COLO829 (cell line): ENCODE data around the gene FXYD6.
"Not testable (repeated sequence)": the region's sequence is repeated elsewhere in the genome, so short reads cannot be mapped to it uniquely, and the experiment has no call there.

ENCODE experiments used
- DNase-seq: peaks from one replicate; pipeline ENCODE4 v3.0.0; 2012; ENCODE audit warnings: low spot score

The FXYD6 gene

DNA sequence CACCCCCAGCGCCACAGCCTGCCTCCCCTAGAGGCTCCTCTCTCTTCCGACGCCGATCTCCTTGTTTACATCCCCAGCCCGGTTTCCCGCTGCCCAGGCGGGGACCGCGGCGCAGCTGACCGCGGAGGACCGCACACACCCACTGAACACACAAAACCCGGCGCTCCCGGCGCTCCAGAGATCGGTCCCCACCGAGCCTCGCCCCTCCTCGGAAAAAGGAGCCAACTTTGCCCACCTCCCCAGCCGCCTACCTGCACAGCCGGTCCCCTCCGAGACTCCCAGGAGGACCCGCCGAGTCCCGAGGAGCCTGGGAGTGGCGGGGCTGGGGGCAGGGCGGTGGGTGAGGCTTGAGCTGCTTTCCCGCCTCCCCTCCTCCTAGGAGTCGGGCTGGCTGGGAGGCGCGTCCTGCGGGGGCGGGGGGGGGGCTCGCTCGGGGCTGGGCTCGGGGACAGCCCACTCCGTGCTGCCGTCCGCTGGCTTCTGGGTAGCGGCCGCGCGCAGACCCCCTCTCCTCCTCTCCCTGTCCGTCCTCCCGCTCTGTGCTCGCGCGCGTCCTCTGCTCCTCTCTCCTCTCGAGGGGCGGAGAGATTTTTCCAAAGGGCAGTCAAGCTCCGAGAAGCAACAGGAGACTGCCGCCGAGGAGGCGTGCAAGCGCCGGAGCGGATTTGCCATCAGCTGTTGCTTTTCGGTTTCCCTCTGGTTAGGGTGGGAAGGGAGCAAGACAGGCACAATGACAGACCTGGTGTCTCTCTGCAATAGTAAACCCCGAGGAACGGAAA is at the start of gene FXYD6:
Gene FXYD6 (minus strand): TSS at position 318 of the 779 bp plus-strand sequence. CDS start 33,882 bp downstream, outside the sequence.
- peak; percentile 9 for DNase-seq

DNA sequence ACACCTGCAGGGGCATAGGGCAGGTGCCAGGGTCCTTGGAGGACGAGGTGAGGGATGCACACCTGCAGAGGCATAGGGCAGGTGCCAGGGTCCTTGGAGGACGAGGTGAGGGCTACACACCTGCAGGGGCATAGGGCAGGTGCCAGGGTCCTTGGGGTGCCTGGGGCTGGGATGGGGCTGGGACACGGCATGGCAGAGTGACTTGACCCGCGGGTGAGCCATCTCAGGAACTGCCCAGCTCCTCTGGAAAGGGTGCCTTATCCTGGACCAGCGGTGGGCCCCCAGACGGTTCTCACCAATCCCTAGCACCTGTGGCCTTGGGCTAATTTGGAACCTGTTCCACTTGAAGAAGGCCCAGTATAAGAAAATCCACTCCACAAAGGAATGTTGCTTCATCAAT is 49.7 kb upstream of the FXYD6 start:
- not testable (repeated sequence) for DNase-seq

DNA sequence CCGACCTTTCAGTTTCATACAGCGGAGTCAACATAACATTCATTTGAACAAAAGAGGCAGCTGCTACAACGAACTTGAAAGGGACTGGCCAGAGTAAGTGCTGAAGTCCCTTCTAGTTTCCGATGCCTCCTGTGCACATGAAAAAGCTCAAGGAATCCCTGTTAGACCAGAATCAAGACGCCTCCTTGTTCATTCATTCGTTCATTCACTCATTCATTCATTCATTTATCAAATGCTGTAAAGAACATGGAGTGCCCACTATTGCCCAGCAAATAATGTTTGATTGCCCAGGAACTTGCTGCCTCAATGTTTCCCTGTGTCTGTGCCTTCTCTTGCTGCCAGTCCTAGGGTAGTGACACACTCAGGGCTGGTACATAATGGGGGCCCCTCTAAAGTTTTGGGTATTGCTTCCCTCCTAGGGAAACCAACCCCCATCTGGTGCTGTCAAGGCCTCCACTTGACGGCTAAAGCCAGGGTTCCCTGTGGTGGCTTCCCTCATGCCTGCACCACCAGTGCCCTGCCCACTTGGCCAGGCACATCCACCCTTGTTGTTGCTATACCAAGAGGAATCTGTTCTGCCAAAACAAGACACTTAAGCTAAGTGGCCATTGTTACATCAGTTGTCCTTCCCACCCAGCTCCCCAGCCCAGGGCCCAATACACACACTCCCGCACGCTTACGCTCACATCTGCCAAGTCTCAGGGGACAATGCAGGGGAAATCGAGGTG is 48.9 kb upstream of the FXYD6 start:
- no peak for DNase-seq

GRCh38 chr11:117924631-117925170 is 48.2 kb upstream of the FXYD6 start:
- no peak for DNase-seq

DNA sequence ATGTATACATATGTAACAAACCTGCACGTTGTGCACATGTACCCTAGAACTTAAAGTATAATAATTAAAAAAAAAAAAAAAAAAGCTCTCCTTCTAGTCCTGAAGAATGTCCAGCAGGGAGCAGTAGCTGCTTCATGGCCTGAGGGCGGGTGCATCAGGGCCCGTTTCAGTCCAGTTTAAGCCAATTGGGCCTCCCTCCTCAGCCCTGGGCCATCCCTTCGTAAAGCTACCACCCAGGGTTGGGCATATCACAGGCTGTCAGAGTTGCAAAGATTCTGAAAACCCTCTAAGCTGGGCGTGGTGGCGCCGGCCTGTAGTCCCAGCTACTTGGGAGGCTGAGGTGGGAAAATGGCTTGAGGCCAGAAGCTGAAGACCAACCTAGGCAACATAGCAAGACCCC is 47.3 kb upstream of the FXYD6 start:
- DNase-seq = no peak

DNA sequence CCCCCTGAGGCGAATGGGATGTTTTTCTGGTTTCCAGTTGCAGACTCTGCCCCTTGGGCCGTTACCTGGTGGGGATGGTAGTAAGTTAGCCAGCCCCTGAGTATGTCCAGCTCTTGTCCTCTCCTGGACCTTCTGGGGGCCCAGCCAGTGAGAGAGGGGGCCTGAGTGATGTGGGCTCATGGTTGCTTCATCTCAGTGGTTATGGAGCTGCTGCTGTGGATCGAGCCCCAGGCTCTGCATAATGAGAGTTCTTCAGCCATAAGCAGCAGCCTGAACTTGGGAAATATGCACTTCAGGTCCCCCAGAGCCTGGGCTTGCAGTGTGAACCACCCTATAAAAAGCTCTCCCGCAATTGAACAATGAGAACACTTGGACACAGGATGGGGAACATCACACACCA is 46.8 kb upstream of the FXYD6 start:
- no peak for DNase-seq

GRCh38 chr11:117921893-117922292 is 45.4 kb upstream of the FXYD6 start:
- DNase-seq = no peak

DNA sequence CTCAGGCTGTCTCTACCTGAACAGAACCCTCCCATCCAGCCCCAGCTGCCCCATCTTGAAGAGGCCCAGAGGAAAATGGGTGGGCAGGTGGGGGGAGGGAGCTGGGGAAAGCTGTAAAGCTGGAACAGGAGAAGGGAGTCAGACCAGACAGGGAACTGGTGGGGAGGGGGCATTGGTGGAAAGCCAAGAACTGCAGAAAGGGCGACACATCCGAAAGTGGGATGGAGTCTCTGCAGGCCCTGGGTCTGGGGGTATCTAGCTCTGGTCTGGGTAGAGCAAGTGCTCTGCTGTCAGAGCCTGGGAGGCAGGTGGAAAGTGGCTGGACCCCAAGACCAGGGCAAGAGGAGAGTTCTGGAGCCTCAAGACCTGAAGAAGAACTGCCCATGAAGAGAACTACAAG is 45.0 kb upstream of the FXYD6 start:
- no peak for DNase-seq

- no peak for DNase-seq
Observed at GRCh38 chr11:117919781-117920221, 43.3 kb upstream of the FXYD6 start.

GRCh38 chr11:117919341-117919740 is 42.9 kb upstream of the FXYD6 start:
- DNase-seq = no peak

DNA sequence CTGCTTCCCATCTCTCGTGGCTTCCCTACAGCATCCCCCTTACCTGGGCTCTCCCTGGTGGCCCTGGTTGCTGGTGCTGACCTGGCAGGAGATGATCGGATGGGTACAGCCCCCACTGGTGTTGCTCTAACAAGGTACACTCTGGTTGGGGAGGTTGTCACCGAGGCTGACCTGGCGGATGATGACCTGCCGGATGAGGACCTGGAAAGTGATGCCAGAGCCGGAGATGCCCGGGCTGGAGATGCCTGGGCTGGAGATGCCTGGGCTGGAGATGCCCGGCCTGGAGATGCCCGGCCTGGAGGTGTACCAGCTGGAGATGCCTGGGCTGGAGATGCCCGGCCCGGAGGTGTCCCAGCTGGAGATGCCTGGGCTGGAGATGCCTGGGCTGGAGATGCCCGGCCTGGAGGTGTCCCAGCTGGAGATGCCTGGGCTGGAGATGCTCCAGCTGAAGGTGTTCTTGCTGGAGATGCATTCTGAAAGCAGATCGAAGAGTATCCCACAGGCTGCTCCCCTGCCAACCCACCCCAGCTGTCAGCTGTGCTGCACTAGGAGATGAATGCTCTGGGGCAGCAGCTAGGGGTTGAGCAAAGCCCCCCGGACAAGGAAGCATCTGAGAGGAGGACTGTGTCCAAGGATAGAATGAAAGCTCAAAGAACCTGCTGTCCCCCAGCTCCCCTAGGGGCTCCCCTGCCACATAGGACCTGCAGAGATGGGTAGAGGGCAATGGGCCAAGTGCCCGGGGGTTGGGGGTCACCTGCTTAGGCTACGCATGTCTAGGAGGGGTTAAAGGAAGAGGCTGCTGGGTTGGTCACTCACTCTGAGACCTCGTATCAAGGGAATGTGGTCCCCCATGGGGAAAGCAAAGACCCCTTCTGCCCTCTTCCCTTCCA is 42.2 kb upstream of the FXYD6 start:
- DNase-seq = no peak

GRCh38 chr11:117917591-117918151 is 41.2 kb upstream of the FXYD6 start:
- no peak for DNase-seq

- no peak for DNase-seq
Observed at GRCh38 chr11:117916956-117917355, 40.5 kb upstream of the FXYD6 start.

DNA sequence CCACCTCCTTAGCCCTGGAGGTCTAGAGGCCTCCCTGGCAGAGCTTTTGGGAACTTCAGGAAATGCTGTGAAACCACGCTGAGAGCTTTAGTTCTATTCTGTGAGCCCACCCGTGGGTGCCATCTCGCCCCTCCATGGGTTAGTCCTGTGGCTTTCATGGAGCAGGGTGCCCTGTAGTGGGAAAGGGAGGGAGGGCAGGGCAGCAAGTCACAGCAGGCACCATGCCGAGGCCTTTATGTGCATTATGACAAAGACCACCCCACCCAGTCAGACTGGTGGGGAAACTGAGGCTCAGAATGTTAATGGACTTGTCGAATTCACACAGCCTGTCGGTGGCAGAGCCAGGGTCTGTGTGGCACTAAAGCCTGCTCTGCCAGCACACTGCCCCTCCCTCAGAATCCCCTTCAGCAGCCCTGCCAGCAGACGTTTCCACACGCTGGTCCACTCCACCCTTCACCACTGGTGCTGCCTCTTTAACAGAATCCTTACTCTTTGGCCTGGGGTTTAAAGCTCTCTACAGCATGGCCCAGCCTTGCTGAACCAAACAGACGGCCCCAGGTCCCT is 39.3 kb upstream of the FXYD6 start:
- DNase-seq = no peak

- no peak for DNase-seq
Observed at GRCh38 chr11:117914991-117915618, 38.6 kb upstream of the FXYD6 start.

DNA sequence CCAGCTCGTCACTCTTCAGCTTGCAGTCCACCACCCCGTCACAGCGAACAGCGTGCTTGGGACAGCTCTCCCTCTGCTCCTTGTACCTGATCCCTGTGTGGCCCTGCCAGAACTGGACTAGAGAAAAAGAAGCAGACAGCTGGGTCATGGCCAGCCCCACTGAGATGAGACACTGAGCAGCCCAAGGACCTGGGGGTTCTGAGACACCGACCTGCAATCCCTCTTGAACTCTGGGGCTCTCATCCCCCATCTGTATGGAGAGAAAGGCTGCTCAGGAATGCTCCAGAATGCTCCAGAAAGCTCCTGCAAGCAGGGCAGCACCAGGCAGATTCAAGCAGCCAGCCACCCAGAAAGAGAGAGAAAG is 37.9 kb upstream of the FXYD6 start:
- DNase-seq = no peak

- DNase-seq = no peak
Observed at GRCh38 chr11:117913736-117914397, 37.4 kb upstream of the FXYD6 start.

DNA sequence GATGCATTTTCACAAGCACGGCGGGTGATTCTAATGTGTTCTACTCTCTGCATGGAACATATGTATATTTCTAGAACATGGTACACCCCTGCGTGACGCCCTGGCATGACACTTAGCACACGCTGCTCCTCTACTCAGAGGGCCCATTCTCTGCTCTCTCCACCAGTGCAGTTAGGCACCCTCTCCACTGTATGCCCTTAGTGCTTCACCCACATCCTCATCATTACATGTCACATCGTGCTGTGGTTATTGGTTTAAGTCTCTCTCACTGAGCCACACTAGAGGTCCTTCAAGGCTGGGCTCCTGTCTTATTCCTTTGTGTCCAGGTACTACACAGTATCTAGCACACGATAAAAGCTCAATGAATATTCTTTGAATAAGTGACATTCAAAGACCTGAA is 36.0 kb upstream of the FXYD6 start:
- DNase-seq = no peak

DNA sequence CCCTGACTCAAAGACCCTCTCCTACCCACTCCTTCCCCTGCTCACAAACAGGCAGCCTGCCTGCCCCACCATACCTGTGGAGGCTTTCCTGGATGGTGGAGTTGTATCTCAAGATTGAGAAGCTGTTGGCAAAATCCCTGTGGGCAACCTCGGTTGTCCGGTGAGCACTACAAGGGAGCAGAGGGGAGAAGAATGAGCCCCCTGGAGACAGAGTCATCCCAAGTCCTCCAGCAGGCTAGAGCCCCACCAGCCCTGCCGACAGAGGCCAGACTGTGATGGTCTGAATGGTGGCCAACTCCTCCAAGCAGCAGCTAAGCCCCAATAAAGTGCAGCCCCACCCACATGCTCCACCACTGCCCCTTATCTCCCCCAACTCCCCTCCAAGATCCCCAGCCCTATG is 35.2 kb upstream of the FXYD6 start:
- no peak for DNase-seq

- no peak for DNase-seq
Observed at GRCh38 chr11:117910941-117911655, 34.6 kb upstream of the FXYD6 start.
